Effector CD4-positive, alpha-beta T cell (primary cell): ENCODE results near the gene SLC22A5.
"Not testable (repeated sequence)": the region's sequence is repeated elsewhere in the genome, so short reads cannot be mapped to it uniquely, and the experiment has no call there.

Experiments used
- DNase-seq: peaks from one replicate; pipeline ENCODE4 v3.0.0-alpha.2; 2020

SLC22A5 gene

DNA sequence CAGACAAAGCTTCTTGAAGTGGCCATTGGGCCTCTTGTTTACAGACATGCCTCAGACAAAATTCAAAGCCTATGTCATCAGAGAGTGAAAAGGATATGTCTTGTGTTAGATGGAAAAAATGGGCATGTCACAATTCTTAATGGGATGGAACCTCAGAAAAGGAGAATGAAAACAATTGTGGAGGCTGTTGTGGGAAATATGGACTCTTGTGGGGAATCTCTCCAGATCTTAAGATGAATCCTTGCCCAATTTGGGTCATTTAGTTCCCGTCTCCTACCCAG, 19.5 kb downstream of the SLC22A5 start:
- no peak for DNase-seq

DNA sequence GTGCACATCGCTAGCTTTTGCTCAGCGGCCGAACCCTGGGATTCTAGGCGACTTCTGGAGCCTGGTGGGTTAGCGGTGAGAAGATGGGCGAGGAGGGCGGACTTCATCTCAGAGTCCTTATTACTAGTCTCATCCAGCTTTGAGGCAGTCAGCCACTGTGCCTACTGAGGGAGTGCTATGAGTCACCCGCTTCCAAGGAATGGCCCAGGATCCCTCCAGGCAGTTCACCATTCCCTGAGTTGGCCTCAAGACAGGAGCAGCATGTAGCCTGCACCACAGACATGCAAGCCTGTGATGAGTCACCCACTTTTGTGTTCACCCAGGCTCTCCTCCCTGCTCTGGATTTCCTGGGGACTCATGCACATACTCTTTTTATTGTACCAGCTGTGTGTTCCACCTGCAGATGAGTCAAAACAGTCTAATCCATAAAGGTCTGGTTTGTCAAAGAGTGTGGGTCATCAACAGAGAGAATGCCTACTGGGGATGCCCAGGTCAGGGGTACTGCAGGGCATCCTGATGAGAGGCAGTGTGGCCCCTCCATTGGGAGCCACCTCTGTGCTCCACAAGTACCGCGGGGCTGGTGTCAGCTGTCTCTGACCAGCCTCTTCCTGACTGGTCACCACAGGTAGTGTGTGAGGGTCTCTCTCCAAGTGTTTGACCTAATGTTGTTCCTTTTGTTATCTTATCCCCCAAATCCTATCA, 20.2 kb downstream of the SLC22A5 start:
- no peak for DNase-seq

- no peak for DNase-seq
Measured at GRCh38 chr5:132391247-132391646, 21.7 kb downstream of the SLC22A5 start.

- DNase-seq: no peak
Measured at GRCh38 chr5:132391870-132392269, 22.4 kb downstream of the SLC22A5 start.

DNA sequence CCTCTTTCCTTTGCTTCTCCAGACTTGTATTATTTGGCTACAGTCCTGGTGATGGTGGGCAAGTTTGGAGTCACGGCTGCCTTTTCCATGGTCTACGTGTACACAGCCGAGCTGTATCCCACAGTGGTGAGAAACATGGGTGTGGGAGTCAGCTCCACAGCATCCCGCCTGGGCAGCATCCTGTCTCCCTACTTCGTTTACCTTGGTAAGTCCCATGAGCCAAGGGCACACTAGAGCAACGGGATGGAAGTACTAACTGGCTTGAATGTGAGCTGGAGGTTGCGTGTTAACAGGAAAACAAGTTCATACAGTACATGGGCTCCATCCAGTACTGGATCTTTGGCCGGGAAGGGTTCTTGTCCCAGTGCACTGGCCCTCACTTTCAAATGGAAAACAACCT, 22.9 kb downstream of the SLC22A5 start:
- no peak for DNase-seq

DNA sequence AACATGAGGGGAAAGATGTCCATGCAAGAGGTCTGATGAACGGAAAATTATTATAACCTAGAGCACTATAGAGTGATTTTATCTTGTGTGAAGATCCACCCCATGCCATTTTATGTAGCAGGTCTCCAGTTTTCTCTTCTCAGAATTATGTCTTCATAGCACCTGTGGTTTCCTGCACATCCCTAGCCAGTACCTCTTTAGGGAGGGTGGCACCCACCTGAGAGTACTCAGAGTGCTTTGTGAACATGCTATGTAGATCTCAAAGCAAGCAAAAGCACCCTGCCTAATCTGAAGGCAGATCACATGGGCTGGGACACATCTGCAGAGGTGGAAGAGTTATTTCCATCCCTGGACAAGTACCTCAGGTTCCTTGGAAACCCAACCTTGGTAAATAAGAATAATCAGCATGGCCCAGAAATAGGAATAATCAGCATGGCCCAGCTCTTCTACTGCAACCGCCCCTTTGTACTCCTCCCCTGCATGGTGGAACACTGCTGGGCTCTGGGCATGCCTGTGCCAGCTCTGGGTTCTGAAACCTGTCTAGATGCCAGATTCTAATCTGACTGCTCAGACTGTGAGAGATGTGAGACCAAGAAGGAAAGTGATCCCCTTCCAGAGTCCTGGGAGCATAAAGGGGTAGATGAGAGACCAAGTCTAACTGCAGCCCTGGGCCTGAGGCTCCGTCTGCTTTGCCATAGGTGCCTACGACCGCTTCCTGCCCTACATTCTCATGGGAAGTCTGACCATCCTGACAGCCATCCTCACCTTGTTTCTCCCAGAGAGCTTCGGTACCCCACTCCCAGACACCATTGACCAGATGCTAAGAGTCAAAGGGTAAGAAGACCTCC, 23.7 kb downstream of the SLC22A5 start:
- DNase-seq: no peak

- no peak for DNase-seq
Measured at GRCh38 chr5:132394667-132395259, 25.3 kb downstream of the SLC22A5 start.

- DNase-seq: no peak
Measured at GRCh38 chr5:132396589-132397031, 27.1 kb downstream of the SLC22A5 start.

DNA sequence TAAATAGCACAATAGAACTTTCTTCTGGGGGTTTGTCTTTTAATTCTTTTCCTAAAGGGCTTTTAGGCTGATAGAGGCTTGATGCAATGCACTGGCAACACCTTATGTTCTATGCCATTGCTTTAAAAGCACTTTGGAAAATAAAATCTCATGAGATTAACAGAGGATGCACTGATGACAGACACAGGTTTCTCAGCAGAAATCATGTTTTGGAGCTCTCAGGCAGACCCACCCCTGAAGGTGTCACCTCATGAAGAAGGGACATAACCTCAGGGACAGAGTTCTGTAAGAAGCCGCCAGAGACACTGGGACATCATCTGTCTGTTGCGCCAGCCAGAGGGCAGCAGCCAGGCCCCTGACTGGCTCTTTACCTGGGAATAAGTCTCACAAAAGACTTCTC, 27.7 kb downstream of the SLC22A5 start:
- DNase-seq: no peak

DNA sequence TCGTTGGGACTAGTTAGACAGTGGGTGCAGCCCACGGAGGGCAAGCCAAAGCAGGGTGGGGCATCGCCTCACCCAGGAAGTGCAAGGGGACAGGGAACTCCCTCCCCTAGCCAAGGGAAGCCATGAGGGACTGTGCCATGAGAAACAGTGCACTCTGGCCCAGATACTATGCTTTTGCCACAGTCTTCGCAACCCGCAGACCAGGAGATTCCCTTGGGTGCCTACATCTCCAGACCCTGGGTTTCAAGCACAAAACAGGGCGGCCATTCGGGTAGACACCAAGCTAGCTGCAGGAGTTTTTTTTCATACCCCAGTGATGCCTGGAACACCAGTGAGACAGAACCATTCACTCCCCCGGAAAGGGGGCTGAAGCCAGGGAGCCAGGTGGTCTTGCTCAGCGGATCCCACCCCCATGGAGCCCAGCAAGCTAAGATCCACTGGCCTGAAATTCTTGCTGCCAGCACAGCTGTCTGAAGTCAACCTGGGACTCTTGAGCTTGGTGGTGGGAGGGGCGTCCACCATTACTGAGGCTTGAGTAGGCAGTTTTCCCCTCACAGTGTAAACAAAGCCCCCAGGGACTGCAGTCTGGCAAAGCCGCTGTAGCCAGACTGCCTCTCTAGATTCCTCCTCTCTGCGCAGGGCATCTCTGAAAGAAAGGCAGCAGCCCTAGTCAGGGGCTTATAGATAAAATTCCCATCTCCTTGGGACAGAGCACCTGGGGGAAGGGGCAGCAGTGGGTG, 28.6 kb downstream of the SLC22A5 start:
- not testable (repeated sequence) for DNase-seq

GRCh38 chr5:132404041-132404440, 34.5 kb downstream of the SLC22A5 start:
- DNase-seq: not testable (repeated sequence)

GRCh38 chr5:132405646-132406045, 36.1 kb downstream of the SLC22A5 start:
- no peak for DNase-seq

DNA sequence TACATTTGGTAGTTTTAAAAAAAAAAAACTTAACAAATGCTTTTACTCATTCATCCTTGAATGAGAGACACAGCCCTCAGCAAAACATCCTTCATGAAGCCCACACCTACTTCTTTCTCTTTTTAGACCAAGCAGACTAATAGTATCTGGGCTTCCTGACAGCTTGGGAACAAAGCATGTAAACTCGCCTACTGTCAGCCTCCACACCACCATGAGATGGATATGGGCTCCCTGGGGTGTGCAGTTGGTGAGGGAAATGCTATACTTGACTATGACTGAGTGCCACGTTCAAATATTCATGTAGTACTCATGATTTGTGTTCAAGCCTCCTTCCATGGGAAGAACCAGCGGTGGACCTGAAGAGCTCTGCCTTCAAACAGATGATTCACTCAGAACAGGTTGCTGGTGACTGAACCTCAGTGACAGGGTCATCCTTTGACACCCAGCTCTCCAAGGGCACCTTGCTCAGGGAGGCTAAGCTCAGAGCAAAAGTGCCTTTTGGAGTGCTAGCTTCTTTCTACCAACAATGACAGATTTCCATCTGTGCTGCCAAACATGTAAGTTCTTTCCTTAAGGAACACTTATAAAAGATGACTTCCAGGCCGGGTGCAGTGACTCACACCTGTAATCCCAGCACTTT, 36.8 kb downstream of the SLC22A5 start:
- DNase-seq: no peak

GRCh38 chr5:132407970-132408369, 38.5 kb downstream of the SLC22A5 start:
- DNase-seq: no peak

GRCh38 chr5:132408456-132408855, 38.9 kb downstream of the SLC22A5 start:
- no peak for DNase-seq

- no peak for DNase-seq
Measured at GRCh38 chr5:132408965-132409364, 39.5 kb downstream of the SLC22A5 start.

DNA sequence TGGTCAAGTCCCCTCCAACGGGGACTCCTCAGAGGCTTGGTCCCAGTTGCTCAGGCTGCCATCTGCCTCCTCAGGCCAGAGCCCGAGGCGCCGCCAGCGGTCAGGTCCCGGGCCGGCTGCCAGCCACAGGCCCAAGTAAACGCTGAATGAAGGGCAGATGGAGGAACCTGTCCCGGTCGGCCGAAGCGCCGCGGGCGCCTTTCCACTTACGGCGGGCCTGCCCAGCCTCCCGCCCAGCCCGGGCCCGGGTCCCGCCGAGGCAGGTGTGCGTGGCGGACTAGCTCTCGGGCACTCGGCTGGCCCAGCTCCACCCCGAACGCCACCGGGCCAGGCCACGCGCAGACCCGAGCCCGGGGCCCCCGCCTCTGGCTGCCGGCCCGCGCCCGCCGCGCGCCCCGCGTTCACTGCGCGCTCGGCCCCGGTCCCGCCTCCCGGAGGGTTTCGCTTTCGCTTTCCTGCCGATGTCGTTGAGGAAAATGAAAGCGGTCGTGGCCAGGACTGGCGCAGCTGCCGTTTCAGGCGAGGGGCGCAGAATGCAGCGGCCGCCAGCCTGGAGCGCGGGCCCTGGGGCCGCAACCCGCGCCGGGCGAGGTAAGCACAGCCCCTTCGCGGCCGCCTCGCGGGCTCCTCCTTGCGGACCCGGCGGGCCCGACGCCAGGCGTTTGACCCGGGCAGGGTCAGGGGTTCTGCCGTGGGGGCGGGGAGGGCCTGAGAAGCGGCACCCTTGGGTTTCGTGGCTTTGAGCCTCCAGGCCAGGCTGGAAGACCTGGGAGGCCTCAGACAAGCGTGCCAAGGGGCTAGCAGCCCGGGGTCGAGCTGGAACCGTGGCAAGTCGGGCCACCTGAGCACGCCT, 41.2 kb downstream of the SLC22A5 start:
- DNase-seq: peak; percentile 77

GRCh38 chr5:132411304-132412013, 41.9 kb downstream of the SLC22A5 start:
- DNase-seq: no peak

GRCh38 chr5:132413567-132413966, 44.1 kb downstream of the SLC22A5 start:
- no peak for DNase-seq

- DNase-seq: no peak
Measured at GRCh38 chr5:132414634-132415378, 45.3 kb downstream of the SLC22A5 start.
